Superior temporal gyrus (tissue), 1 donor: Measurements from ENCODE around the gene WFDC12.

ENCODE experiments used
- DNase-seq: peaks from one replicate; pipeline ENCODE4 v3.0.0-alpha.2; 2016; ENCODE audit errors: extremely low spot score

The WFDC12 gene

DNA sequence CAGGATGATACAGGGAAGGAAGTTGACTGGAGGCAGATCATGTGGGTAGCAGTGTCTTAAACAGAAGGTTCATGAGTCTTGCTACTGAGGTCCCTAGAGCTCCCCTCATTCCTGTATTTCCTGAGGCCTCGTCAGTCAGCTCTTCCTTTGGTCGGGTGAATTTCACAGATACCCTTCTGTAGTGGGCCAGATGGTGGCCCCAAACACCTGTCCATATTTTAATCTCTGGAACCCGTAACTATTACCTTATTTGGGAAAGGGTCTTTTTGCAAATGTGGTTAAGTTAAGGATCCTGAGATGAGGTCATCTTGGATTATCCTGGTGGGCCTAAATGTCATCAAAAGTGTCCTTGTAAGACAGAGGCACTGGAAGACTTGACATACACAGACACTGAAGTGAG is 32.9 kb downstream of the WFDC12 start:
- DNase-seq = no peak

DNA sequence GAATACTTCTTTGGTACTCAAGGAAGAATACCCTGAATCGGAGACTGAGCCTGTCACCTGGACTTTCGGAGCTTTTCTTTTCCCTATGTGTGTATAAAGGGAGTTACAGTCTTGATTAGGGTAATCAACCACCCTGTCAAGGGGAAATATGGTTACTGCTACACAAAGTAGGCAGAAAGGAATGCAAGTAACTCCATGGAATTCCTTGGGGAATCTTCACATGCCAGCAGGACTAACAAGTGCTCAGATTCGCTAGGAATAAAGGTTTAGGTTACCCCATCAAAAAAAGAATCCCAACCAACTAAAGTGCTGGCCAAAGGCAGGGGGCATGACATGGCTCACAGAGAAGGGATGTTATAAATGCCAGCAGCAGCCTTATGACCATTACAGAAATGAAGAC is 33.8 kb downstream of the WFDC12 start:
- DNase-seq = no peak

DNA sequence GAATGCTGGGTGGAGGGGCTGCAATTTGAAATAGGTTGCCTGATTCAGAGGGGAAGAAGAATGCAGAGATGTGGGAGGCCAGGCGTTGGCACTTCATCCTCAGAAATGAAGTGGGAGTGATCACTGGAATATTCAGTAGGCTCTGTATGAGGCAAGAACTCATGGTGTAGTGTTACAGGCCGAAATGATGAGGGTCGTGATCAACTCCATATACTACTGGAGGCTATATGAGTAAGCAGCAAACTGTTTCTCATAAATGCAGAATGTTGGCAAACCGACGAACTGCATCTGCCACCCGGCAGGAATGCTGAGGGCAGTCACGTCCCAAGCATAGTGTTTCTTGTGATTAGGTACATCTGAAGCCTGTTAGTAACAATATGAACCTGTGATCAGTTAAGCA is 36.0 kb downstream of the WFDC12 start:
- DNase-seq = no peak

DNA sequence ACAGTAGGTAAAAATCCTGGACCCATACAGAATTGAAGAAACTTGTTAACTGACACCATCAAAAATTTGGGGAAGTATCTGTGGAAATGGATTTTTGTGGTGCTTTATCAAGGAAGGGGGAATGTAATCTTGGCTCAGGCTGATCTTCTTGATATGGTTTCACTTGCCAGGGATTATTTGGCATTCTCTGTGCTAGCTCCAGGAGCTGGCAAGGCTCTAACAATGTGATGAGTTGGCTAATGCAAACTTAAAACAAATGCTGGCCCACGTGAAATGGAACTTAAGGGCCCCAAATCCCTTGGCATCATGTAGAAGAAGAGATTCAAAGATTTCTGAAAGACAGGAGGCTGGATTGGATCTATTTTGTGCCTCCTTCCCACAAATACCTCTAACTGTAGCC is 36.5 kb downstream of the WFDC12 start:
- DNase-seq = no peak

DNA sequence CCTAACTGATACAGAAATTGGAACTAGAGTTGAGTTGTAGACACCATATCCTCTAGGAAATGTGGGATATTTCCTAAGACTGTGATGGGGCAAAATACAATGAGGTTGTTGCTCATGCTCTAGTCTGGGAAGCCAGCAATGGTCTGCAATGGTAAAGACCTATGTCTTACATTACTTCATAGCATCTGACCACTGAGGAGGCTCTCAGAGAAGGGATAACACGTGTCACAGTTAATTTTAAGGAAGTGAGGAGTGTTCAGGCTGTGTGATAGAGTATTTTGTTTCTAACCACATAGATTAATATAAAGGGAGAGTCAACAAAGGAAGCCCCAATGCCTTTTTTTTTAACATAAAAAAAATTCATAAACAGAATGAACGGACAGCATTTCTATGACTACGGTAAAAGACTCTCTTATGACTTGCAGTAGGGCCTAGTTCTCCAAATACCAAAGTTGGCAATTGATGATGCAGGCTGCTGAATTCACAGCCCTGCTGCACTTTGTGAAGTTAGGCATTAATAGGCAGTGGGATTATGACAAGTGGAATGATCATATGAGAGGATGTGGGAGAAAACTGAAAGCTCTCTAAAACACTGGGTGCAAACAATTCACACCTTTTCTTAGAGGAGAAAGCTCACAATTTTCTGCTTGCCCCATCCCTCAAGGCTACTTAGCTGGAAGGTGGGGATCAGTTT is 37.0 kb downstream of the WFDC12 start:
- DNase-seq = no peak

DNA sequence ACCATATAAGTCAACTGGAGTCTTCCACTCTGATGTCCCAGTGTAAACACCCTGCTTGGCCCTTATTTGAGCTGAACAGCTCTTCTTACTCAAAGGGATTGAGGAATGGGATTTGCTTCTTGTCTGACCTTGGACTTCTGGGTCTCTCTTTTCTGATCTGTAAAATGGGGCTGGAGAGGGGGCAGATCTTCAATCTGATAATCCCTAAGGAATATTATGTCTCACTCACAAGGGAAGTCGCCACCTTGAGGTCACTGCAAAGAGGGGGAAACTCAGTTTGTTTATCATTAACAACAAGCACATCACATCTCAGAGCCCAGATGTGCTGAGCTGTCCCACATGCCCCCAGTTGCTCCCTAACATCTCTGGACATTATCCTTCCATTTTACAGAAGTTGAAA is 38.4 kb downstream of the WFDC12 start:
- DNase-seq = no peak

DNA sequence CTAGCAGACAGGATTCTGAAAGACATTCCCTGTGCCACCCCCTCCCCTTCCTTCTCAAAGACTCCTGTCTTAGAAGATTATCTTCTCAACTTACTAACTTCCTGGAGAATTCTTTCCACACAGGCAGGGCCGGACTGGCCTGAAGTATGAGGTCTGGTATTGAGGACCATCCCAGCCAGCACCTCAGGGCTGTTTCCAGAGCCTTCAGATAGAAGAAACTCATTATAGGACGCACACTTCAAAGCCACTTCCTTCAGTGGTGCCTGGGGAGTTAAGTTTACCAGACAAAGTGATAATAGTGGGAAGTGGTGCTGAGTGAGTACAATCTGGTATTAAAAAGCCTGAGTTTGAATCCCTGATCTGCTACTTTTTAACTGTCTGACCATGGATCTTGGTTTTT is 39.0 kb downstream of the WFDC12 start:
- no peak for DNase-seq

DNA sequence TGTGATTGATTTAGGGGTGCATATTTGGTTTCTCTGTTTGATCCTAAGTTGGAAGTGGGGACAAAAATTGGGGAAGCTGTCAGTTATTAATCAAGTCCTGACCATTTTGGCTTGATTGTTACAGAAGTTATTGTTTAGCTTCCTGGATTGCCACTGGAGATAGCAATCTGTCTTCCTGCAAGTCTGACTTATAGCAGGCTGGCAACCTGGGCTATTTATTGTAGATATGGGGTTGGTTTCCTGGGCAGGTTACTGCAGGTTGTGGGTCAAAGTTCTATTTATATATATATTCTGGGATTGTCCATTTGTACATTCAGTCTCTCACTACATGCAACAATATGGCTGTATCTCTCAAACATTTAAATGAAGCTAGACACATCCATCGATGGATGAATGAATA is 41.1 kb downstream of the WFDC12 start:
- DNase-seq = no peak

DNA sequence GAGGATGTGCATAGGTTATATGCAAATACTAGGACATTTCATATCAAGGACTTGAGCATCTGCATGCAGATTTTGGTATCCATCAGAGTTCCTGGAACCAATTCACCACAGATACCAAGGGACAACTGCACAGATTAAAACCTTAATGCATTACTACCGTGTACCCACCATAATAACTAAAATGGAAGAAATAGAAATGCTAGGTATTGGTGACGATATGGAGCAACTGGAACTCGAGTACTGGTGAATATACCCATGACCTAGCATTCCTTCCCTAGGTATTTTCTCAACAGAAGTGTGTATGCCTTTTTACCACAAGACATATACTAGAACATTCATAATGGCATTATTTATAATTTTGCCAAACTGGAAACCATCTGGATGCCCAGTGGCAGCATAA is 41.8 kb downstream of the WFDC12 start:
- DNase-seq = no peak

DNA sequence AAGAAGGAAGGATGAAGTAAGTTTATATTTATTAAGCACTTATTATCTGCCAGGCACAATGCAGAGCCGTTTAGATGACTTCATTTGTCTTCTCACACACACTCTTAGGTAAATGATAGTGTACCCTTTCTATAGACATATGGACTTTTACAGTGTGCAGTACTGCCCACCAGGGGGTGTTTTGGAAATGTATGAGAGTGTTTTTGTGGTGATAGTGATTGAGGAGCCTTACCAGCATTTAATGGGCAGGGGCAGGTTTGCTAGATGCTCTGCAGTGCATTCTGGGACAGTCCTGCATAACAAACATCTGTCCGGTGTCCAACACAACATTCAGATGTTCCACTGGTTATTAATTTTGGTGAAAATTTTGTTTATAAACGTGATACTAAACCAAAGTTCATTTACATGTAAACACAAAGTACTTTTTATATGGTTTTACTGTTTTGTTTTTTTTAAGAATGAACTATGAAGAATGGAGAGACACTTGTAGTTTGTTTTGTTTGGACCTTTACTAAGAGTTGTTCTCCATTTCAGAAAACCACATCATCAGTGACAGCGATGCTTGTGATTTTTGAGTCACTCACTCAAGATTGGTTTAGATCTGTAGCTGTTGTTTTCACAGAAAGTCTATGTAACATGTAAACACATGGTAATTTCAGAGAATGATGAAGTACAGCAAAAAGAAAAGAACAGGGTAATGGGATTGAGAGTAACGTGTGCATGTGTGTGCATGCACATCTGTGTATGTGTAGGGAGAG is 43.2 kb downstream of the WFDC12 start:
- no peak for DNase-seq

DNA sequence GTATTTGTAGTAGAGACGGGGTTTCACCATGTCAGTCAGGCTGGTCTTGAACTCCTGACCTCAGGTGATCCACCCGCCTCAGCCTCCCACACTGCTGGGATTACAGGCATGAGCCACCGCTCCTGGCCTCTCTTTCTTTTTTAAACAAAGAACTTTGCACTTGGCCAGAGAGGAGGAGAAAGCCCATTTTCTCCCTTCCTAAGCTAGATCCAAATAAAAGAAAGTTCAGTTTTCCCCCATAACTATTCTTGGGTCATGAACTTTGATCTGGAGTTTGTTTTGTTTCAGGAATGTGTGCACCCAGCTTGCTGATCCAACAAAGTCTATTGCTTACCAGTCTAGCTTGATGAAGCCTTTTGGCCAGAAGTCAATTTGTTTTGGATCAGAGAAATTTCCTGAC is 46.7 kb downstream of the WFDC12 start:
- no peak for DNase-seq
